ENCODE data around the gene HLA-DPA1. TPM values are rescaled to one million over a fixed set of nuclear protein-coding genes. Genes with fewer than 3 reads are reported as not detected.
A peak's percentile ranks its signal among the peaks of the same experiment; 100 is the strongest.

The HLA-DPA1 gene
- total RNA-seq, 1 donor, result 0.43 TPM

DNA sequence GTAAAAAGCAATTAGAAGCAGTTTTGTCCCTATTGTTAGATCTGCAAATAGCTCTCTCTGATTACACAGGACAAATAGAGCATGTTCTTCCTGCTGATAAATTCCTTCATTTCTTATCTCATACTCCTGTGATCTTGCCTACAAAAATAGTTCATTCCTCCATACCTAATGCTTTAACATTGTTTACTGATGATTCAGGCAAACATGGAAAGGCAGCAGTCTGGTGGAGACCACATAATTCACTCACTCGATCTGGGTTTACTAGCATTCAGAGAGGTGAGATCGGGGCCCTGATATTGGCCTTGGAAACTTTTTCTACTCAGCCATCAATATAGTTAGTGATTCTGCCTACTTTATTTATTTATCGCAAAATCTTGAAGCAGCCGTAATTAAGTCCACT is 20.2 kb downstream of the HLA-DPA1 start:
- DNase-seq (ENCODE audit: low read depth), result no peak
- H3K4me3 ChIP-seq (ENCODE audit: low read depth, low read length), result no peak overlapping the region
- TF ChIP-seq, protein P1, sequence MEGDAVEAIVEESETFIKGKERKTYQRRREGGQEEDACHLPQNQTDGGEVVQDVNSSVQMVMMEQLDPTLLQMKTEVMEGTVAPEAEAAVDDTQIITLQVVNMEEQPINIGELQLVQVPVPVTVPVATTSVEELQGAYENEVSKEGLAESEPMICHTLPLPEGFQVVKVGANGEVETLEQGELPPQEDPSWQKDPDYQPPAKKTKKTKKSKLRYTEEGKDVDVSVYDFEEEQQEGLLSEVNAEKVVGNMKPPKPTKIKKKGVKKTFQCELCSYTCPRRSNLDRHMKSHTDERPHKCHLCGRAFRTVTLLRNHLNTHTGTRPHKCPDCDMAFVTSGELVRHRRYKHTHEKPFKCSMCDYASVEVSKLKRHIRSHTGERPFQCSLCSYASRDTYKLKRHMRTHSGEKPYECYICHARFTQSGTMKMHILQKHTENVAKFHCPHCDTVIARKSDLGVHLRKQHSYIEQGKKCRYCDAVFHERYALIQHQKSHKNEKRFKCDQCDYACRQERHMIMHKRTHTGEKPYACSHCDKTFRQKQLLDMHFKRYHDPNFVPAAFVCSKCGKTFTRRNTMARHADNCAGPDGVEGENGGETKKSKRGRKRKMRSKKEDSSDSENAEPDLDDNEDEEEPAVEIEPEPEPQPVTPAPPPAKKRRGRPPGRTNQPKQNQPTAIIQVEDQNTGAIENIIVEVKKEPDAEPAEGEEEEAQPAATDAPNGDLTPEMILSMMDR (IDR thresholded peaks at IDR 0.05; ENCODE audit: insufficient read depth, low read depth, low read length), result no peak

DNA sequence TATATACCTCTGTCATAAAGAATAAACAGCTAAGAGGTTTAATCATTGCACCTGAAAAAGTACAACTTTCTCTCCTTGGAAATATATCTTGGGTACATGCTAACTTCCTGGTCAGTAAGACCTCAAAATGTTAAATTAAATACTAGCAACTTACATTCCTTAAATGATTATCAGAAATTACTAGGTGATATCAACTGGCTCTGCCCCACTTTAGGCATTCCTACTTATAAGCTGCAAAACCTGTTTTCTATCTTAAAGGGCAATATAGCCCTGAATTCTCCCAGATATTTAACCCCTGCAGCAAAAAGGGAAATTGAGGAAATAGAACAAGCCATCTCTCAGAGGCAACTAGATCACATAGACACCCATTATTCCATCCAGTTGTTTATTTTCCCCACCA is 20.8 kb downstream of the HLA-DPA1 start:
- TF ChIP-seq, protein P1 (IDR thresholded peaks at IDR 0.05; ENCODE audit: insufficient read depth, low read depth, low read length), result no peak
- no peak for DNase-seq (ENCODE audit: low read depth)
- no peak overlapping the region for H3K4me3 ChIP-seq (ENCODE audit: low read depth, low read length)

DNA sequence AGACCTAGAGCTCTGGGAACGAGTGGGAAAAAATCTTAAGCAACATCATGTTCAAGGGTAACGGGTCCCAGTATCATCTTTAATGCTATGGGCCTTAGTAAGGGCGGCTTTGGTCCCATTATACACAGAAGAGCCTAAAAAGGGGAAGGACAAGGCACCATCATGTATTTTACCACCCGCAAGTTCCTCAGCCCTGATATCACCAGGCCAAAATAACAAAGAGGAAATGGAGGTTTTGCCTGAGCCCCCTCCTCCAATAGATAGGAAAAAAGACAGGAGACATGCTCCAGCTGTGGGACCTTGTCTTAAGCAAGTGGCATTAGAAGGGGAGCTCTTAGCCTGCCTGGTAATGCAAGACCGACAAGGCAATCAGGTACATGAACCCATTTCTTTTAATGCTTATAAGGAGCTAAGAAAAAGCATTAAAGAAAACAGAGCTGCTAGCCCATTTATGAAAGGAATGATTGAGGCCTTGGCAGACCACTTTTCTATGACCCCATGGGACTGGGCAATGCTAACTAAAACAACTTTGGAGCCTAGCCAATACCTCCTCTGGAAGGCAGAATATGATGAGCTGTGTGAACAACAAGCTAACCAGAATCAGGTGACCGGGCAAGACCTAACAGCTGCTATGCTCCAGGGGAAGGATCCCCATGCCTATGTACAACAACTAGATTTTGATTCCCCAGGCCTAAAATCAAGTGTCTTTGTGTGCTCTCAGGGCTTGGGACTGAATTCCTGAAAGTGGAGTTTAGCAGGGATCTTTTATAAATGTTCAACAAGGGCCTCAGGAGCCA is 23.2 kb downstream of the HLA-DPA1 start:
- TF ChIP-seq, protein P1 (IDR thresholded peaks at IDR 0.05; ENCODE audit: insufficient read depth, low read depth, low read length), result no peak
- DNase-seq (ENCODE audit: low read depth), result no peak
- no peak overlapping the region for H3K4me3 ChIP-seq (ENCODE audit: low read depth, low read length)

DNA sequence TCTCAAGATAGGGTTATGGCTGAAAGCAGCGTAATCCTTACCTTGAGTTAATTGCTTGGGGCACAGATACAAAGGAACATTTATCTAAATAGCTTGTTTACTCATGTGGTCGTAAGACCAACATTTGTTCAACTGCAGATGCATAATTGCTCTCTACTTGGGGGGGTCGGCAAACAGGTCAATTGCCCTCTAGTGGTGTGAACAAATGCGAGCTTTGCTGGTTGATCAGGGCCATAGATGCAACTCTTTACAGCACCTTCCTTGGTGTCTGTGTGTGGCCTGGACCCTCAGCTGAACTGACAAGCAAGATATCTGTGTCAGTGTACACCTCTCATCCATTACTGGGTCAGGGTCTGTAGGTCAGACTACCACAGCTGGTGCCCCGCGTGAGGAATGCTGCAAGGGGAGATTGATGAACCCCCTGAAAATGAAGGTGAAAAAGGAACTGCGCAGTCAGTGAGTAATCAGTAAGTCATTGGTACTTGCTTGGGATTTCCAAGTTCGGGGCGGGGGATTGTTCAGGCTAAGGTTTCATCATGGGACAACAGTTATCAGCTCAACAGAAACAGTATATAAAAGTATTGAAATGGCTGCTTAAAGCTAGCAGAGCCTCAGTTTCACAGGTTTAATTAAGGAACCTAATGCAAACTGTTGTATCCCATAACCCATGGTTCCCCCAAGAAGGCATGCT is 24.0 kb downstream of the HLA-DPA1 start:
- TF ChIP-seq, protein P1 (IDR thresholded peaks at IDR 0.05; ENCODE audit: insufficient read depth, low read depth, low read length), result peak; percentile 24
- no peak for DNase-seq (ENCODE audit: low read depth)
- no peak overlapping the region for H3K4me3 ChIP-seq (ENCODE audit: low read depth, low read length)

DNA sequence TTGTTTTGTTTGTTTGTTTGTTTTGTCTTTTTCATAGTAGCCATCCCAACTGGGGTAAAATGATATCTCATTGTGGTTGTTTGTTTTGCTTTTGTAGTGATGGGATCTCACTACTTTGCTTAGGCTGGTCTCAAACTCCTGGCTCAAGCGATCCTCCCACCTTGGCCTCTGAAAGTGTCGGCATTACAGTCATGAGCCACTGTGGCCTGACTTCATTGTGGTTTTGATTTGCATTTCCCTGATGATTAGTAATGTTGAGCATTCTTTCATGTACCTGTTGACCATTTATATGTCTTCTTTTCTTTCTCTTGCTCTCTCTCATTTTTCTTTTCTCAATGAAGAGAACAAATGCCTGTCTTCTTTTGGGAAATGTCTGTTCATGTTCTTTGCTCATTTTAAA is 33.3 kb downstream of the HLA-DPA1 start:
- TF ChIP-seq, protein P1 (IDR thresholded peaks at IDR 0.05; ENCODE audit: insufficient read depth, low read depth, low read length), result no peak
- no peak for DNase-seq (ENCODE audit: low read depth)
- no peak overlapping the region for H3K4me3 ChIP-seq (ENCODE audit: low read depth, low read length)

DNA sequence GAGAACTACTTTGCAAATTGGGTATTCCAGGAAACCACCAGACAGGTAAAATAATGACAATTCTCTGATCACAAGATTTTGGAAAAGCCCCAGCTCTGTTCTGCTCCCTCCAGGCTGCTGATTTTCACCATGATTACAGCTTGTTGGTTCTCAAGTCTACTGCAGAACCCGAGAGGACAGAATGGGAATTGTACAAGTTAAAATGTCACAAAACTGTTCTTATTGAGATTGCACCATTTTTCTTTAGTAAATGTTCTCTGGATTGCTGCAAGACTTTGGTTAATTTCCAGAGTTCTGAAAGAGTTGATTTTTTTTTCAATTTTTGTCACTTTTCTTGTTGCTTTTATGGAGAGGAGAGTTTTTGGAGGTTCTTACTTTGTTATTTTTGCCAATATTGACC is 36.9 kb downstream of the HLA-DPA1 start:
- H3K4me3 ChIP-seq (ENCODE audit: low read depth, low read length), result no peak overlapping the region
- DNase-seq (ENCODE audit: low read depth), result no peak
- TF ChIP-seq, protein P1 (IDR thresholded peaks at IDR 0.05; ENCODE audit: insufficient read depth, low read depth, low read length), result no peak
